HUDEP-2 (cell line): ENCODE results near the gene DEDD.

Experiments used
- DNase-seq, 76 experiments: peaks; one replicate each; lab custom pipeline; 2025; ENCODE audit not compliant: unreplicated experiment in 76 of 76; lab: John Stamatoyannopoulos, UW

DEDD gene

GRCh38 chr1:161164901-161165610, 32.6 kb upstream of the DEDD start:
- no peak for DNase-seq

- no peak for DNase-seq
Measured at GRCh38 chr1:161163793-161164192, 31.3 kb upstream of the DEDD start.

GRCh38 chr1:161162806-161163205, 30.3 kb upstream of the DEDD start:
- no peak for DNase-seq

DNA sequence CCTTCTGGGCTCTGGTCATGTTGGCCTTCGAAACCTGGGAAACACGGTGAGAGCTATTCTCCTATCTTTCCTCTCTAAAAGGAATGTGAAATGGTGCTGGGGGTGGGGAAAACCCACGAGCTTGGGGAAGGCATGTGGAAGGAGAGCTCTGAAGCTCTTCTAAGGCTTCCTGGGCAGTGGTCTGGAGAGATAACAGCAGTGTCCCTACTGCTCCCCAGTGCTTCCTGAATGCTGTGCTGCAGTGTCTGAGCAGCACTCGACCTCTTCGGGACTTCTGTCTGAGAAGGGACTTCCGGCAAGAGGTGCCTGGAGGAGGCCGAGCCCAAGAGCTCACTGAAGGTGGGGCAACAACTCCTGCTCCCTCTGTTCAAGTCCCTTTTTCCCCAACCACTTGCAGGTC, 29.6 kb upstream of the DEDD start:
- no peak for DNase-seq

- DNase-seq, result no peak
Measured at GRCh38 chr1:161161652-161162051, 29.2 kb upstream of the DEDD start.

DNA sequence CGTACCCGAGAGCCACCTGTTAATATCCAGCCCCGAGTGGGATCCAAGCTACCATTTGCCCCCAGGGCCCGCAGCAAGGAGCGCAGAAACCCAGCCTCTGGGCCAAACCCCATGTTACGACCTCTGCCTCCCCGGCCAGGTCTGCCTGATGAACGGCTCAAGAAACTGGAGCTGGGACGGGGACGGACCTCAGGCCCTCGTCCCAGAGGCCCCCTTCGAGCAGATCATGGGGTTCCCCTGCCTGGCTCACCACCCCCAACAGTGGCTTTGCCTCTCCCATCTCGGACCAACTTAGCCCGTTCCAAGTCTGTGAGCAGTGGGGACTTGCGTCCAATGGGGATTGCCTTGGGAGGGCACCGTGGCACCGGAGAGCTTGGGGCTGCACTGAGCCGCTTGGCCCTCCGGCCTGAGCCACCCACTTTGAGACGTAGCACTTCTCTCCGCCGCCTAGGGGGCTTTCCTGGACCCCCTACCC, 28.2 kb upstream of the DEDD start:
- no peak for DNase-seq

DNA sequence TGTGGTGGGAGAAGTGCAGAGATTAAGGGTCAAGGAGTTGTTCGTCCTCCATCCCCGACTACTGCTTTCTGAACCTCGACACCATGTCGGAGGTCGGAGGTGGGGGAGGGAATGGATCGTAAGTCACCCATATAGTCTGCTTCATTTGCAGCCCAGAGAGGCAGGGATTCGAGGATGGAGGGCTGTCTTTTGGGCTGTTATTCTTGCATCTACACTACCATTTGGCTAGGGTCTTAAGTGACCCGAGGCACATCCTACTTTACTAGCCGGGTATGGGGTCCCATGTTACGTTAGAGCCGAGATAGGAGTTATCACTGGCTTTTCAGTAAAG, 27.4 kb upstream of the DEDD start:
- DNase-seq, result no peak

DNA sequence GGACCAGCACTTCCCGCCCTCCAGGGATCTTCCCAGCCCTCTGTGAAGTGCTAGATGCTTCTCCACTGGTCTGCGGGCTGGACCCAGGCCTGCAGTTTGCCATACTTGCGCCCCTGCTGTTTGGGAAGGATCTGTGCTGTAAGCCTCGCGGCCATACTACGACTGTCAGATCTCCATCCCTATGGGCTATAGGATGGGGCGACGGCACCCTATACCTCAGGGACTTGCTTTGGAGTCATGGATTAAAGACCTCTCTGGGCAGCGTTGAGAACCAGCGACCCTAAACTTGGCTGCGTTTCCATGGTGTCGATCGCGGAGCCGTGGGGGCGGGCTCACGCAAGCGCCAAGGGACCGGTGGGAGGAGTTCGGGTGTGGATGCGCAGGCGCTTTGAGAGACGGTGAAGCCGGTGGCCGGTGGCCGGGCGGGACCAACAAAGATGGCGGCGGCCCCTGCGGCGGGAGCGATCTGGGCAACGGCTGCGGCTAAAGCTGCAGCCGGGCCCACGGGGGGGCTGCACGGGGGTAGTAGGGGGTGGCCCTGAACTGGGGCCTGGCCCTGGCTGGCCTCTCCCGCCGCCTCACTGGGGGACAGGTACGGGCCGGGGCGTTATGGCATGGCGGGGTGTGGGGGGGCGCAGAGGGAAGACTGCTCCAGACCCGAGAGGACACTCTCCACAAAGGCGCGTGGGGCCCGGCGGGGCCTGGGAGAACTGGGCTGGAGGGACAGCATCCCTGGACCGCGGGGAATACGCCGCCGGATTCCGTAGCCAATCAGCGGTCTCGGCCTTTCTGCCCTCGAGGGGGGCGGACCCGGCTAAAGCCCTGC, 26.8 kb upstream of the DEDD start, which contains the start of gene USP21:
USP21 (plus strand) TSS at position 414 of the 826 bp plus-strand sequence. CDS start 1,141 bp downstream, outside the sequence.
- DNase-seq, result peak in 75 of 76 experiments; percentile 17 to 90 (median 80)

DNA sequence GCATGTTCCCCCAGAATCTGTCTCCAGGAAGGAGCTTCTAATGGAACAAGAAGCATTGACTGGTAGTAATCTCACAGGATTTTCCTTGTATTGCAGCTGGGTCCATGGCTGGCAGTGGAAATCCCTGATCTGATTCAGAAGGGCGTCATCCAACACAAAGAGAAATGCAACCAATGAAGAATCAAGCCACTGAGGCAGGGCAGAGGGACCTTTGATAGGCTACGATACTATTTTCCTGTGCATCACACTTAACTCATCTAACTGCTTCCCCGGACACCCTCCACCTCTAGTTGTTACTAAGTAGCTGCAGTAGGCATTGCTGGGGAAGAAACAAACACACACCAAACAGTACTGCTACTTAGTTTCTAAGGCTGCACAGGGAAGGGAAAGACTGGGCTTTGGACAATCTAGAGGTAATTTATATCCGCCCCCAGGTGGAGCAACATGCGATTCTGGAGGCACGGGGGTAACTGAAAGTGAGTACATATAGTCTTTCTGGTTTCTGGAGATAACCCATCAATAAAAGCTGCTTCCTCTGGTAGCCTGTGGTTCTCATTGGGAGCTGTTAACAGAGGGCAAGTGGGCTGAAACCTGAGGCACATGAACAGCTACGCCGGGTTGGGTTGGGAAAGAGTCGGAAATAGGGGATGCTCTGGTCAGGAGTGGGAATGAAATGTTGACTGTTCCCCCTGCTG, 26.0 kb upstream of the DEDD start:
- peak in 9 of 76 experiments; percentile 11 to 40 (median 28) for DNase-seq

GRCh38 chr1:161157867-161158266, 25.4 kb upstream of the DEDD start:
- no peak for DNase-seq

DNA sequence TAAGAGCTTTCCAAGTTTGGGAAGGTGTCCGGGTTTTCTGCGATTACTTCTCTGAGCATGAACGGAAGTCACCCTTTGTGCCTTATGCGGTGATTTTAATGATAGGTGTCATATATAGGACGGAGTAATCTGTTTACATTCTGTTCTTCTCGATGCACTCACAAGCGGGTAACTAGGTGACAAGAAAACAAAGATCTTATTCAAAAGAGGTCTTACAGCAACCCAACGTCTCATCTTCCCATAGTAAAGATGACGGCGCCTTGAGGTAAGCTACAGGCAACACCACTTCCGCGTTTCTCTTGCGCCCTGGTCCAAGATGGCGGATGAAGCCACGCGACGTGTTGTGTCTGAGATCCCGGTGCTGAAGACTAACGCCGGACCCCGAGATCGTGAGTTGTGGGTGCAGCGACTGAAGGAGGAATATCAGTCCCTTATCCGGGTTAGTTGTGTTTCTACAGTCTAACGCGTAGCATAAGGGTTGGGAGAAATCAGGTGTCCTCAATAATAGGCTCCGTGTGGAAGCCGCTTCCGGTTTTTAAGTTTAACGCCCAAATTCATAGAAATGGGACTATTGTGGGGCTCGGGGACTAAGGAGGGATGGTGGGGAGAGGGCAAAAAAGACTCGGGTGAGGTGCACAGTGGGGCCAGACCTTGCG, 21.3 kb upstream of the DEDD start, which contains the start of gene UFC1:
UFC1 (plus strand) TSS at position 297 of the 656 bp plus-strand sequence; CDS start at position 317, 20 bp downstream.
- DNase-seq, result peak in 74 of 76 experiments; percentile 13 to 82 (median 68)

DNA sequence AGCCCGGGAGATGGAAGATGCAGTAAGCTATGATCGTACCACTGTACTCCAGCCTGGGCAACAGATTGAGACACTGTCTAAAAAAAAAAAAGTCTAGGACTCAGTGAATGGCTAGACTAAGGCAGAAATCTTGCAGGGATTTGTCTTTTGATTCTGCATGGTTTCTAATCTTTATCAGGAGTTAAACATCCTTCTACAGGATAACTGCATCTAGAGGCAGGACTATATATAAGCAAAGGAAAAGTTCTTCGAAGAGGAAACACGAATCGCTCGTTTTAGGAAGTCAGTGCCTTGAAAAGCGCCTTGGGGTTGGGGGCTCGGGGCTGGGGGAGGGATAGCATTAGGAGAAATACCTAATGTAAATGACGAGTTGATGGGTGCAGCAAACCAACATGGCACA, 20.7 kb upstream of the DEDD start:
- no peak for DNase-seq

DNA sequence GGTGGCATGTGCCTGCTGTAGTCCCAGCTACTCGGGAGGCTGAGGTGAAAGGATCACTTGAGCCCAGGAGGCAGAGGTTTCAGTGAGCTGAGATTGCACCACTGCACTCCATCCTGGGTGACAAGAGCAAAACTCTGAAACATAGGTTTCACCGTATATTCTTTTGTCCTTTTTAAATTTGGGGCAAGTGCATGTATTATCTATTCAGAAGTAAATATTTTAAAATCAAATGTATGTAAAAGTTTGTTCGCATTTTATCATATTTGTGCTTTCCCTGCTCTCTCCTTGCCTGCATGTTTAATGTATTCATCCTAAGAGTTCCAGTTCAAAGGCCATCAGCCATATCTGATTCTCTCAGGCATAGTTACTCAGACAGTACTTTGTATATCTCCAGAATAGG, 13.4 kb upstream of the DEDD start:
- no peak for DNase-seq

DNA sequence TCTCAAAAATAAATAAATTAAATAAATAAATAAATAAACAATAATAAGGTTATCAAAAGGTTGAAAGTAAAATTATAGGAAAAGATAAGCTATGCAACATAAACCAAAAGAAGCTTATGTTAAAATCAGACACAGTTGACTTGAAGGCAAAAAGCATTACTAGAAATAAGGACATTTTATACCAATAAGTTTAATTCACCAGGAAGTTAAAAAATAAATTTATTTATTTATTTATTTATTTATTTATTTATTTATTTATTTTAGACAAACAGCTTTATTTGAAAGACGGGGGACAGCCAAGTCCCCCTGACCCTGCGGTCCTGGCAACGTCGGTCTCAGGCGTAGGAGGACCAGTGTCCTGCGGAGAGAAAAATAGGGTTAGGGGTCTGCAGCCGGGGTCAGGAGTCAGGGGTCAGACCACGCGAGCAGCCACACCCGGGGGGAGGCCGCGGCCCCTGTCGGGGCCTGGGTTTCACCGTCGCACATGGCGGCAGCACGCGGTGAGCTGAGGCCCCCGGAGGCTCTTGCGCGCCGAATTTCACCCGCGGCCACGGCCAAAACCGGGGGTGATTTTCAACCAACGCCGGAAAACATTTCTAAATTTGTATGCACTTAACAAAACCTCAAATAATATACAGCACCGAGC, 8.4 kb upstream of the DEDD start:
- no peak for DNase-seq

DNA sequence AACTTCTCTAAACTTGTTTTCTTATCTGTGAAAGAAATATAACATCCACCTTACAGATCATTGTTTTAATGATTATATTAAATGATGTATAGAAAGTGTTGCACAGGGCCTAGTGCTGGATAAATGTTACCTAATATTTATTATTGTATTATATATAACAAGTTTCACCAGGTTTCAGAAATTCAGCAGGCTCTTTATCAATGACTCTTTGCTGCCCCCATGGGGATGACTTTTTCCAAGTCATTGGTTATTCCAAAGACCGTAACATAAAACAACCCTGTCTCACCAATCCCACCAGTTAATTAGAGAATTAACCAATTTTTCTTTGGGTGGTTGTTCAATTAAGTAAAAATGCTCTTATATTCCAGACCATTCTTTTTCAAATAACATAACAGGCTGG, 7.3 kb upstream of the DEDD start:
- DNase-seq, result peak in 35 of 76 experiments; percentile 4 to 57 (median 27)

GRCh38 chr1:161138431-161138830, 6.0 kb upstream of the DEDD start:
- no peak for DNase-seq

DNA sequence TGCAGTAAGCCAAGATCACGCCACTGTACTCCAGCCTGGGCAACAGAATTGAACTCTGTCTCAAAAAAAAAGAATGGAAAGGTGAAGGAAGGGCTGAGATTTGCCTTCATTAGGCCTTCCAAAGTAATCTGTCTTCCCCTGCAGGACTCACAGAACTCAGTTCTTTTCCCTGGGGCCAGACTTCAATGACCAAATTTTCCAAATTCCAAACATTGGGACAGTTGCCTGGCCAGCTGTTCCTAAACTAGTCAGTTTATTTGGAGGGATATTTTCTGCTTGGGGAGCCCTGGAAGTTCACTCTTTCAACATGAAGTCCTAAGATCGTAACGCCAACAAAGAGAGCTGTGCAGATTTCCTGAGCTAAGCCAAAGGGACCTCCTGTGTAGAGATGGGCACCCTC, 5.4 kb upstream of the DEDD start:
- no peak for DNase-seq

- DNase-seq, result peak in 2 of 76 experiments; percentile 33 to 40
Measured at GRCh38 chr1:161133220-161133740, 813 bp upstream of the DEDD start.

- DNase-seq, result peak in 1 of 76 experiments; percentile 44
Measured at GRCh38 chr1:161131523-161132409, 701 bp downstream of the DEDD start.
